ENCODE measurements around the gene POTEI.
"Not testable (repeated sequence)": the region's sequence is repeated elsewhere in the genome, so short reads cannot be mapped to it uniquely, and the experiment has no call there.

POTEI gene

GRCh38 chr2:130543785-130544528 lies 34.8 kb upstream of the POTEI start:
- H2BK15ac ChIP-seq (replicated peaks; ENCODE audit: low read depth); H3K56ac ChIP-seq (ENCODE audit: low read length); H3K79me2 ChIP-seq (ENCODE audit: control insufficient read depth, insufficient read depth, low read length); H3K4ac ChIP-seq (ENCODE audit: low read depth, low read length); H4K5ac ChIP-seq (ENCODE audit: low read length); H2BK120ac ChIP-seq (ENCODE audit: low read depth, low read length); H2AK5ac ChIP-seq (ENCODE audit: low read length); H3K79me1 ChIP-seq (ENCODE audit: low read length); H3K23ac ChIP-seq (ENCODE audit: low read length); H3K4me2 ChIP-seq (ENCODE audit: low read length); H3K36me3 ChIP-seq (ENCODE audit: control insufficient read depth, insufficient read depth, low read length); H3K27me3 ChIP-seq (ENCODE audit: insufficient read depth, low read length, poor library complexity); H4K8ac ChIP-seq (ENCODE audit: low read depth, low read length); DNase-seq; H3K27ac ChIP-seq (ENCODE audit: low read depth, low read length); H3K4me1 ChIP-seq (ENCODE audit: control insufficient read depth, low read depth, low read length); H3K9ac ChIP-seq (ENCODE audit: low read length); H3K4me3 ChIP-seq (ENCODE audit: low read length); H3K18ac ChIP-seq (ENCODE audit: low read length); H2BK5ac ChIP-seq (ENCODE audit: low read length): not testable (repeated sequence)
- no CpG with 5 or more reads among the region's 12 CpGs for WGBS (ENCODE audit: extremely low coverage, insufficient coverage, low lambda C conversion rate)

GRCh38 chr2:130542789-130543188 lies 33.7 kb upstream of the POTEI start:
- DNase-seq; H3K4me2 ChIP-seq (ENCODE audit: low read length); H2AK5ac ChIP-seq (ENCODE audit: low read length); H2BK5ac ChIP-seq (ENCODE audit: low read length); H2BK15ac ChIP-seq (replicated peaks; ENCODE audit: low read depth); H3K4me1 ChIP-seq (ENCODE audit: control insufficient read depth, low read depth, low read length); H2BK120ac ChIP-seq (ENCODE audit: low read depth, low read length); H3K56ac ChIP-seq (ENCODE audit: low read length); H3K27me3 ChIP-seq (ENCODE audit: insufficient read depth, low read length, poor library complexity); H3K4me3 ChIP-seq (ENCODE audit: low read length); H4K5ac ChIP-seq (ENCODE audit: low read length); H3K4ac ChIP-seq (ENCODE audit: low read depth, low read length); H3K36me3 ChIP-seq (ENCODE audit: control insufficient read depth, insufficient read depth, low read length); H3K27ac ChIP-seq (ENCODE audit: low read depth, low read length); H3K9ac ChIP-seq (ENCODE audit: low read length); H3K18ac ChIP-seq (ENCODE audit: low read length); H3K79me1 ChIP-seq (ENCODE audit: low read length); H3K79me2 ChIP-seq (ENCODE audit: control insufficient read depth, insufficient read depth, low read length); H4K8ac ChIP-seq (ENCODE audit: low read depth, low read length); H3K23ac ChIP-seq (ENCODE audit: low read length): not testable (repeated sequence)
- WGBS (ENCODE audit: extremely low coverage, insufficient coverage, low lambda C conversion rate) = no CpG with 5 or more reads among the region's 4 CpGs

- H3K27ac ChIP-seq (ENCODE audit: low read depth, low read length); DNase-seq; H2BK15ac ChIP-seq (replicated peaks; ENCODE audit: low read depth); H3K4me3 ChIP-seq (ENCODE audit: low read length); H3K9ac ChIP-seq (ENCODE audit: low read length); H3K4me2 ChIP-seq (ENCODE audit: low read length); H3K79me2 ChIP-seq (ENCODE audit: control insufficient read depth, insufficient read depth, low read length); H3K56ac ChIP-seq (ENCODE audit: low read length); H3K79me1 ChIP-seq (ENCODE audit: low read length); H2AK5ac ChIP-seq (ENCODE audit: low read length); H3K23ac ChIP-seq (ENCODE audit: low read length); H3K4me1 ChIP-seq (ENCODE audit: control insufficient read depth, low read depth, low read length); H2BK5ac ChIP-seq (ENCODE audit: low read length); H4K8ac ChIP-seq (ENCODE audit: low read depth, low read length); H2BK120ac ChIP-seq (ENCODE audit: low read depth, low read length); H4K5ac ChIP-seq (ENCODE audit: low read length); H3K27me3 ChIP-seq (ENCODE audit: insufficient read depth, low read length, poor library complexity); H3K36me3 ChIP-seq (ENCODE audit: control insufficient read depth, insufficient read depth, low read length); H3K18ac ChIP-seq (ENCODE audit: low read length); H3K4ac ChIP-seq (ENCODE audit: low read depth, low read length): not testable (repeated sequence)
- WGBS (ENCODE audit: extremely low coverage, insufficient coverage, low lambda C conversion rate) = no CpG with 5 or more reads among the region's 9 CpGs
Observed at GRCh38 chr2:130538271-130538670, 29.1 kb upstream of the POTEI start.

- not testable (repeated sequence) for H3K23ac ChIP-seq (ENCODE audit: low read length); H3K27me3 ChIP-seq (ENCODE audit: insufficient read depth, low read length, poor library complexity); H3K4ac ChIP-seq (ENCODE audit: low read depth, low read length); H4K8ac ChIP-seq (ENCODE audit: low read depth, low read length); H3K4me2 ChIP-seq (ENCODE audit: low read length); H3K18ac ChIP-seq (ENCODE audit: low read length); H3K79me1 ChIP-seq (ENCODE audit: low read length); H3K56ac ChIP-seq (ENCODE audit: low read length); H3K27ac ChIP-seq (ENCODE audit: low read depth, low read length); H2AK5ac ChIP-seq (ENCODE audit: low read length); H3K36me3 ChIP-seq (ENCODE audit: control insufficient read depth, insufficient read depth, low read length); H3K9ac ChIP-seq (ENCODE audit: low read length); H2BK15ac ChIP-seq (replicated peaks; ENCODE audit: low read depth); H2BK120ac ChIP-seq (ENCODE audit: low read depth, low read length); H2BK5ac ChIP-seq (ENCODE audit: low read length); DNase-seq; H3K4me3 ChIP-seq (ENCODE audit: low read length); H4K5ac ChIP-seq (ENCODE audit: low read length); H3K79me2 ChIP-seq (ENCODE audit: control insufficient read depth, insufficient read depth, low read length); H3K4me1 ChIP-seq (ENCODE audit: control insufficient read depth, low read depth, low read length)
- WGBS (ENCODE audit: extremely low coverage, insufficient coverage, low lambda C conversion rate) = no CpG with 5 or more reads among the region's 7 CpGs
Observed at GRCh38 chr2:130536654-130537053, 27.5 kb upstream of the POTEI start.

- not testable (repeated sequence) for H3K27ac ChIP-seq (ENCODE audit: low read depth, low read length); H3K18ac ChIP-seq (ENCODE audit: low read length); H2AK5ac ChIP-seq (ENCODE audit: low read length); H2BK15ac ChIP-seq (replicated peaks; ENCODE audit: low read depth); H4K8ac ChIP-seq (ENCODE audit: low read depth, low read length); H3K27me3 ChIP-seq (ENCODE audit: insufficient read depth, low read length, poor library complexity); H3K79me1 ChIP-seq (ENCODE audit: low read length); H2BK120ac ChIP-seq (ENCODE audit: low read depth, low read length); H3K4me3 ChIP-seq (ENCODE audit: low read length); H3K9ac ChIP-seq (ENCODE audit: low read length); H2BK5ac ChIP-seq (ENCODE audit: low read length); H3K4me1 ChIP-seq (ENCODE audit: control insufficient read depth, low read depth, low read length); H3K4ac ChIP-seq (ENCODE audit: low read depth, low read length); H3K23ac ChIP-seq (ENCODE audit: low read length); H3K4me2 ChIP-seq (ENCODE audit: low read length); H3K79me2 ChIP-seq (ENCODE audit: control insufficient read depth, insufficient read depth, low read length); H3K56ac ChIP-seq (ENCODE audit: low read length); H4K5ac ChIP-seq (ENCODE audit: low read length); H3K36me3 ChIP-seq (ENCODE audit: control insufficient read depth, insufficient read depth, low read length); DNase-seq
- WGBS (ENCODE audit: extremely low coverage, insufficient coverage, low lambda C conversion rate) = no CpG with 5 or more reads among the region's 9 CpGs
Observed at GRCh38 chr2:130531672-130532071, 22.5 kb upstream of the POTEI start.

- not testable (repeated sequence) for H3K18ac ChIP-seq (ENCODE audit: low read length); H3K9ac ChIP-seq (ENCODE audit: low read length); H2BK5ac ChIP-seq (ENCODE audit: low read length); H3K27ac ChIP-seq (ENCODE audit: low read depth, low read length); H3K79me1 ChIP-seq (ENCODE audit: low read length); H3K36me3 ChIP-seq (ENCODE audit: control insufficient read depth, insufficient read depth, low read length); H3K56ac ChIP-seq (ENCODE audit: low read length); H3K27me3 ChIP-seq (ENCODE audit: insufficient read depth, low read length, poor library complexity); H3K23ac ChIP-seq (ENCODE audit: low read length); H4K8ac ChIP-seq (ENCODE audit: low read depth, low read length); H3K79me2 ChIP-seq (ENCODE audit: control insufficient read depth, insufficient read depth, low read length); H3K4me1 ChIP-seq (ENCODE audit: control insufficient read depth, low read depth, low read length); H4K5ac ChIP-seq (ENCODE audit: low read length); DNase-seq; H2AK5ac ChIP-seq (ENCODE audit: low read length); H3K4me3 ChIP-seq (ENCODE audit: low read length); H3K4me2 ChIP-seq (ENCODE audit: low read length); H3K4ac ChIP-seq (ENCODE audit: low read depth, low read length); H2BK120ac ChIP-seq (ENCODE audit: low read depth, low read length); H2BK15ac ChIP-seq (replicated peaks; ENCODE audit: low read depth)
- no CpG with 5 or more reads among the region's 5 CpGs for WGBS (ENCODE audit: extremely low coverage, insufficient coverage, low lambda C conversion rate)
Observed at GRCh38 chr2:130531225-130531624, 22.1 kb upstream of the POTEI start.
